Right renal cortex interstitium (tissue), 3 donors: ENCODE results near the gene FHOD3. TPM values are rescaled to one million over a fixed set of nuclear protein-coding genes. Genes with fewer than 3 reads are reported as not detected.
"Not testable (repeated sequence)": the region's sequence is repeated elsewhere in the genome, so short reads cannot be mapped to it uniquely, and the experiment has no call there.

Experiments used
- DNase-seq, 3 donors: peaks; one replicate each; pipeline ENCODE4 v3.0.0-alpha.2; 2013; ENCODE audit warnings: low read depth in 3 of 3, low spot score in 2 of 3
- polyA plus RNA-seq, 3 donors: library from polyadenylated mRNA; unstranded; fragments of 120-200 nt; gene quantifications; one replicate each; pipeline ENCODE4 v1.2.1, GENCODE V29; 2013; ENCODE audit not compliant: insufficient read length in 3 of 3

The FHOD3 gene
- polyA plus RNA-seq, 3 donors = 39.8 to 45.6 (median 40.1) TPM

DNA sequence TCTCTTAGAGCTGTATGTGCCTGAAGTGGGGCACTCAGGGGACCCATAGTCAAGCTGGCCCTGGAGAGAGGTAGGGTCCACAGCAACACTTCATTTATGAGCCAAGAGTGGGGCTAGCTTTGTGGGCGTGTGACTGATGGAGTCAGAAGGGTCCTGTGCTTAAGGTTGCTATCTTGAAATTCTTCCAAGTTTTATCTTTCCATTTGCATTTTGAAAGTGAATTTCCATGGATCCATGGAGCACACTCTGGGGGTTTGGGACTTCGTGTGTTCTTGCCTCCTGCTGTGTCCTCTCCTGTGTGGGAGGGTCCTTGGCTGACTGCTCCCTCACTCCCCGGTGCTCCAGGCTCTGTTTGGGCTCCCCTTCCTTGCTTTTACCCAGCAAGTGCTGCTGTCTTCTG, 50.8 kb downstream of the FHOD3 start:
- DNase-seq = no peak

DNA sequence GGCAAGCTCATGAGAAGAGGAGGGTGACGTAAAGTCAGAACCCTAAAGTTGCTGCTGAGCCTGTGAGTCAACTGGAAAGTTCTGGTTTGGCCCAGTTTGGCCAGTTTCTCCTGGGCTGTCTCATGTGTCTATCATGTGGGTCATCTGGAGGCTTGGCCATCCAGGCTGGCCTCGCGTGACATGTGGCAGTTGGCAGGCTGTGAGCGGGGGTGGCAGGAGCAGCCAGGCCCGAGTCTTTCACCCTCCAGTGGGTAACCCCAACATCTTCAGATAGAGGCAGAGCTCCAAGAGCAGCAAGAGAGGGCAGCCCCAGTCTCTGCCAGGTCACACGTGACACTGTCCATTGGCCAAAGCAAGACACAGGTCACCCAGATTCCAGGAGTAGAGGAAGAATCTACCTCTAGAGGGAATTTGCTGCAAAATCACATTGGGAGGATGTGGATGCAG, 51.5 kb downstream of the FHOD3 start:
- no peak for DNase-seq

DNA sequence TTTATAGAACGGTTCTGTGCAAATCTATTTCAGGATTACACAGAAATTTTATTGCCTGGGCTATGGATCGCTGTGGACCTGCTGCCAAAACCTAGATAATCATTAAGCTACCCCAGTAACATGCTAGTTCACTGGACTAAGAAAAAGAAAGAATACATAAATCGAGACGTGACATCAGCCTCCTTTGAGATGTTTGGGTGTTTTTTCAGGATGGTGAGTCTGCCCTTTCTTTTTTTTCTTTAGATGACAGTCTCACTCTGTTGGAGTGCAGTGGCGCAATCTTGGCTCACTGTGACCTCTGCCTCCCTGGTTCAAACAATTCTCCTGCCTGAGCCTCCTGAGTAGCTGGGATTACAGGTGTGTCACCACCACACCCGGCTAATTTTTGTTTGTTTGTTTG, 52.0 kb downstream of the FHOD3 start:
- no peak for DNase-seq

DNA sequence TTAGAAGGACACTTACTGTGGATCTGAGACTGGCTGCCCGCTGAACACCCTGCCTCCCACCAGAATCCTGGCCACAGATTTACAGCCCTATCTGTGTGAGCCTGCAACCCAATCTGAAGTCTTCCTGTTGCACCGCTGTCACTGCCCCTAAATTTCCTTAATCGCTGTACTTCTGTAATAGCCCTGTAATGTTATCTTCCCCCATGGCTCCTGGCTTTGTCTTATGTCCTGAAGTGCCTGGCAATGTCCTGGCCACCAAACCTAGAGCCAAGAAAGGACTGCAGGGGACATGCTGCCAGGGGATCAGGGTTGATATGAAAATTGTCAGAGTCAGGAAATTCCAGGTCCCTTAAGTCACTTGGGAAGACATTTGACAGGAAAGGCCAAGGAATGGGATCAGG, 52.7 kb downstream of the FHOD3 start:
- peak in 1 of 3 donors; percentile 50 for DNase-seq

DNA sequence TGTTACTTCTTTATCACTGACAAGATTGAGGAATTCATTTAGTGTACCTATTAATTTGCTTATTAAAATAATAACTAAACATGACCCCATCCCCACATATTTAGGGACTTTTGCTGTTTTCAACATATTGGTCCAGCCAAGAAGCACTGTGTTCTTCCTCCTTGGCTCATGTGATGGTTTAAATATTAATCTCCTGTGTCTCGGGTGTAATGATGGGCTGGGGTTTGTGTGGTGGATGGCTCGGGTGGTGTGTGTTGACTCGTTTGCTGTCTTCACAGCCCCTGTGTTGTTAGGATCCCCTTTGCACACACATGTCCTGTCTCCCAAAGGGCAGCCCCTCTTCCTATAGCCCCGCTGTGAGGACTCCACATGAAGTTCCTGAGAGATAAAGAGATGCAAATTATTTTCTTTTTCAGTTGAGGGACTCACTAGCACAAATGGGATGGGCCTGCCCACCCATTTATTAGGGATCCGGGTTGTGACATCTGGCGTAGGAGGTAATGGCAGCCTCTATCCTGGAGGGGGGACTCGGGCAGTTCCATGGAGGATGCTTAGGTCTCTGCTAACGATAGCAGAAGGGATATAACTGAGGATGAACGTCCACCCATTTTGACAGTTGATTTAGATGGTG, 53.4 kb downstream of the FHOD3 start:
- no peak for DNase-seq

DNA sequence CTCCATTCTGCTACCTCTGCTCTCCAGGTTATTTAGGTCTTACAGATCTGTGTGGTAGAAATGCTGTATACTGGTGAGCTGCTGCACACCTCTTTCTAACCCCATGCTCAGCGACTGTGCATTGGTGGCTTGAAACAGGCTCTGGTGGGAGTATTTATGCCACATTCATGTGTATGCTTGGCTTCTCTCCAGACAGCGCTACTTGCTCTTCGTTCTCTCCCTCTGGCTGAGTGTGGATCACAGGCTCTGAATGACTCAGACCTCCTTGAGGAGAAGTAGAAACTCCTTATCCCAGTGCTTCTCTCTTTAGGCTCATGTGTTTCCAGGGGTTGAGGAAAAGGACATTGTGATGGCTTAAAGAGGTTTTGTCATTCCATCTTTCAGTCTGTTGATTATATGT, 54.9 kb downstream of the FHOD3 start:
- DNase-seq = no peak

DNA sequence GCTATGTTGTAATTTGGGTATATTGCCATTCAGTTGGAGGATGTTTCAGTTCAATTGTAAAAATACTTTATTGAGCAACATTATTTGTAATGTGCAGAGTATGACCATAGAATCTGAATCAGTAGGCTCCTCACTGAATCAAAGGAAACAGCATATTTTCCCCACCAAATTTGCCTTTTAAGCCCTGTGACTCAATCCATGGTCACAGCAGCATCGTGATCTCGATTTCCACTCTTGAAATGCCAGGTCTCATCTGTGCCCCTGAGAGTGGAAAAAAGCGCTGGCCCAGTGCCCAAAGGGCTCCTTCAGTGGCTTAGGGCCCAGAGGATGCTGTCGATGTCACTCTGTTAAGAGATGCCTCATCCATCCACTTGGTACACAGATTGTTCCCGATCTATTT, 57.5 kb downstream of the FHOD3 start:
- DNase-seq = no peak

DNA sequence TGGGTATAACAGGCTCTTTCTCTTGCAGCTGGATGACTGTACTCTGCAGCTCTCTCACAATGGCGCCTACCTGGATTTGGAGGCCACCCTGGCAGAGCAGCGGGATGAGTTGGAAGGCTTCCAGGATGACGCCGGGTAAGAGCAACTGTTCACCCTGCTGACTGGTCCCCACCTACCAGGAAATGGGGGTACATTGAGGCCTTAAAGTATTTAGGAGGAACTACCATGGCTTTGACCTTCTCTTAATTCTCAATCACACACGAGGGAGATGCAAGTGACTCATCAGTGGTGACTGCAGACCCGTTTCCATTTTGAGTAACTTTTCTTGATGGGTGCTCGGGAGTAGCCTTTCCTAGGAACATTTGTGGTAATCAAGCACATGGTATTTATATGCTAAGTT, 58.0 kb downstream of the FHOD3 start:
- DNase-seq = no peak

DNA sequence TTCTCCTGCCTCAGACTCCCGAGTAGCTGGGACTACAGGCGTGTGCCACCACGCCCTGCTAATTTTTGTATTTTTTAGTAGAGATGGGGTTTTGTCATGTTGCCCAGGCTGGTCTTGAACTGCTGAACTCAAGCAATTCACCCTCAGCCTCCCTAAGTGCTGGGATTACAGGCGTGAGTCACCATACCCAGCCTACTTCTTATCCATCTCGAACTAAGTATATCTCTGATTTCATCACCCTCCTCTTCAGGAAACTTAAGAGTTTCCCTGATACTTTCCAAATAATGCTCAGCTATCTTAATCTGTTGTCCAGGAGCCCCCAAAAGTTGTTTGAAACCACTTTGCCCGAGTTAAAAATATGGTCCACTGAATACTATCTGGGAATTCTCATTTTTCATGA, 59.2 kb downstream of the FHOD3 start:
- DNase-seq = not testable (repeated sequence)

DNA sequence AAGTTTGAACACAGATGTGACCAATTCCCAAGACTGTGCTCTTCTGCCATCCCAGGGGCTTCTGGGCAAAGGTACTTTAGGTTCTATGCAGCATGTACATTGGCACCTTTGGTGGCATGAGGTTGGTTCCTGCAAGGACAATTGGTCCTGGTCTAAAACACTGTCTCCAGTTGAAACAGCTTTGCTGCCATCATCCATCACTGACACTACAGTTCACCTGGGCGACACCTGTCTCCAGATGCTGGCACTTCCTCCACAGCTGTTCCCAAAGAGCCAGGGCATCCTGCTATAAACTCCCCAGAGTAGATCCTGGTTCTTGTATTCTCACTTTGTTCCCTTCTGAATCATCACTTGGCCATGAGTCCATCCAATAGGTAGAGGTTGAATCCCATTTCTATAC, 60.6 kb downstream of the FHOD3 start:
- no peak for DNase-seq

DNA sequence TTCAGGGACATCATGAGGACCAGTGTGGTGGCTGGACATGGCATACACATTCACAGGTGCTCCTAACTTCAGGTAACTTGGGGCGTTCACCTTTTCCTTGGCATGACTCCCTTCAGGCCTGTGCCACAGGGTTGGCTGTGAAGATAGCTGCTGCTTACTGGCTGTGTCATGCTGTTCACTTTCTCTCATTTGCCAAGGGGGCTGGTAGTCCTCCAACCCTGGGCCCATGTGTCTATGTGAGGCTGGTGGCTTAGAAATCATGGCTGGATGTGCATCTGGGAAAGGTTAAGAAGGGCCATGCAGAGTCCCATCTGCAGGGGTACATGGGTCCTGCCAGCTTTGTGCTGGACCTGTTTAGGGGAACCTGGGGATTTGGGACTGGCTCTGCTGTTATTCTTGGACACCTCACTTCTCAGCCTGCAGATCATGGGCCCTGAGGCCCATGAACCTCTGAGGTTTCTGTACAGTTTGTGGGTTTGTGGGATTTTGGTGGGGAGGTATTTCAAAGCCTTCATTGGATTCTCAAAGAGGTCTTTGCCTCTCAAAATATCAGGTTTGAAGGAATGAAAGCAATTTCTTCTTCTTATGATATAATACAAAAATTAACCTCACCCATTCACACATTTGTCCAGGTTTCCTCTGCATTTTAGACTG, 62.9 kb downstream of the FHOD3 start:
- DNase-seq = no peak

DNA sequence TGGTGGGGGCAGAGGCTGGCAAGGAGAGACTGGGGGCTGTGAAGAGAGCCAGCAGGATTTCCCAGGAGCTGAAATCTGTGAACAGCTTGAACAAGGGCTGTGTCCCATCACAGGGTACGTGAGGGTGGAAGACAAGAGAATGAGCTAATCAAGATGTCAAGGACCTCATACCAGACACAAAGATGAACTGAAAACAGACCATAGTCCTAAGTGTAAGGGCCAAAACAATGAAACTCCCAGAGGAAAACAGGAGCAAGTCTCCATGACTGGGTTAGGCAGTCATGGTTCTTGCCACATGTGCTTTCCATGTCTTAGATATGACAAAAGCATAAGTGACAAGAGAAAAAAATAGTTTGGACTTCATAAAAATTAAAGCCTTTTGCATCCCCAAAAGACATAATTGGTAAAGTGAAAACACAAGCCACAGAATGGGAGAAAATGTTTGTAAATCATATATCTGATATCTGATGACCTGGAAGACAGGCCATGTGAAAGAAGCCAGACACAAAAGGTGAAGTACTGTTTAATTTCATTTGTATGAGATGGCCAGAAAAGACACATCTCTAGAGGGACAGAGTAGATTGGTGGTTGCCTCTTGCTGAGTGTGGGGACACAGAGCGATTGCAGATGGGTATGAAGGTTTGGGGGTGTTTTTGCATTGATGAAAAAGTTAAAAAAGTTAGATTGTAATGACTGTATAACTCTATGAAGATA, 67.6 kb downstream of the FHOD3 start:
- DNase-seq = no peak

DNA sequence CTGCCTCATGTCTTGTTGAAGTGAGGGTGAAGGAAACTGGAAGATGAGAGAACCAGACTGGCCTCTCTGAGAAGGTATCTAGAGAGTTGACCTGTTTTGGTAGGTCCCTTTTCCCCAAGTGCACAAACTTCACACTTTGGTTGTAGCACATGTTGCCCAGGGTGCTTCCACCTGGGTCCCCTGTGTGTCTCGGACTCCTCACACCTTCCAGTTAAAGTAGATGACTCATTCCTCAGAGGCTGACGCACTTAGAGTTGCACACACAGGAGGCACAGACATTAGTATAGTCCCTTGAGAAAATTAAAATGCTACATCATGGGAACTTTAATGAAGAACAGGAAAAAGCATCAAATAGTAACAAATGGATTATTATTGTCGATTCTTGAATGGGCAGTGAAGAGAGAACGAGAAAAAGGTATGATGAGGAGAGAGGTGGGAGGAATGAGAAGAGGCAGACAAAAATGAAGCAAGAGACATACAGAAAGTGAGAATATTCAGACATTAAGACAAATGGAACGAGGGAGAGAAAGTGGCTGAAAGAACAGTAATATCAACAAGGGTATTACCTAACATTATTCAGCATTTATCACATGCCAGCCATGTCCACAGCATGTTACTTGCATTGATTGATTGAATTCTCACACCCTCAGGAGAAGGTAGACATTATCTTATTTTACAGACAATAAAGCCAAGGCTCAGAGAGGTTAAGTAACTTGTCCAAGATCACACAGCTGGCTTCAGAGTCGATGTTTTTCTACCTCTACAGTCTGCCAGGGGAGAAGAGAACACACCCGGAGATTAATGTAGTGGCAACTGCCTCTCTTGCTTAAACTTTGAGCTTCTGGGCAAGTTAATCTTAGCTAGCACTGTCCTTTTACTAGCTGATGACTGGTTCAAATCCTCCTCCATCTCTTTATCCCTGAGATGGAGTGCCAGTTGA, 68.6 kb downstream of the FHOD3 start:
- DNase-seq = no peak

DNA sequence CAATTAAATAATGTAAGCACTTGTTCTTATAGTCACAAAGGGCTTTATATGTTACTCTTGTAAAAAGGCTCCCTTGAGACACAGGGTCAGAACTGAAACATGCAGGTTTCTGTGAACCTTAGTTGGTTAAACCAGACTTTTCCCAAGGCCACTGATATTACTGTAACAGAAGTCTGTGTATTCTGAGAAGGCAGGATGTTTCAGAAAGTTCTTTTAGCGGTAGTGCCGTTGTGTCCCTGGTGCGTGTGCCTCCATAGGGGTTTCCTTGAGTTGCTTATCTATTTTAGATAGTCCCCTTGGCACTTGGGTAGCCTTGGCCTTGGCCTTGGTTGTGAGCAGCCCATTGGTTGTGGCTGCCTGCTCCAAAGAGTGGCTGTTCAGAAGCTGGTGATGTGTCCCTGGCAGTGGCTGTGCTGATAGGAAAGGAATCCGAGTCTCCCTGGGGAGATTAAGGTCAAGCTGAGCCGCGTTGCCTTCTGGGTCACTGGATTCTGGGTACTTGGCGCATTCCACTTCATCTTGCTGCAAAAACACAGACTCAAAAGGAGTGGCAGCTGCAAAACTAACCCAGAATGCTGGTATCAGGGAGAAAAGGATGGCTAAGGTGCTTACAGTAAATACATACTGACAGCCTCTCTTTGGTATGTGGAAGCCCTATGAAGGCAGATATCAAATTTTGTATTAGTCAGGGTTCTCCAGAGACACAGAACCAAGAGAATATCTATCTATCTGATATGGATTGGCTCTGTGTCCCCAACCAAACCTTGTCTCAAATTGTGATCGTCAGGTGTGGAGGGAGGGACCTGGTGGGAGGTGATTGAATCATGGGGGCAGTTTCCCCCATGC, 69.7 kb downstream of the FHOD3 start:
- no peak for DNase-seq

DNA sequence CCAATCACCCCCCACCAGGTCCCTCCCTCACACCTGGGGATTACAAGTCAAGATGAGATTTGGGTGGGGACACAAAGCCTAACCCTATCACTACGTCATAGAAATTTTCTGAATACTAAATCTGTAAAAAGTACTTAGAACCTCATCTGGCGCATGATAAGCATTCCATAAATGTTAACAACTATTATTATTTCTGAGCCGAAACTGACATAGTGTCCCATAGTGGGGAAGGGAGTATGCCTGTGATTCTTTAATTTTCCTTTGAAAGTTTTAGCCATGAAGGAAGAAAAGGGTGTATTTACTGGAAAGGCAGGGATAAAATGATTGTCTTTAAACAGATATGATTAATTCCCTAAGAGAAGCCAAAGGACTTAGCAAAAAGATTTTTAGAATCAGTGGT, 71.4 kb downstream of the FHOD3 start:
- no peak for DNase-seq

DNA sequence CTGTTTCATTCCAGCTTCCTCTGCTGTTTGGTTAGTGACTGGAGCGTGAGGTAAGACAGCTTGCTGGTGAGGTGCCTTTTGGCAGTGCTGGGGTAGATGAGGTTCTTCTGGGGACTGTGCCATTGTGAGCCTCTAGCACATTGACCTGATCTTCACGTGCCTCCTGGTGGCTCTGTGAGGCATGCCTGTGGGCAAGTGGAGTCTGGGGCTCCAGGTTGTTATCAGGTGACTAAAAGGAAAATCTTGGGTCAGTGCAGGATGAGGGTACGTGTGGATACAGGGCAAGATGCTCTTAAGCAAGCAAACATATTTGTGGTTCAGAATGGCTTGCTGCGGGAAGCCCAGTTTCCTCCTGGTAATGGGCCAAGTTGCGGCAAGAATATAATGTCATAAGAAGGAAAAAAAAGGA, 75.4 kb downstream of the FHOD3 start:
- DNase-seq = no peak

DNA sequence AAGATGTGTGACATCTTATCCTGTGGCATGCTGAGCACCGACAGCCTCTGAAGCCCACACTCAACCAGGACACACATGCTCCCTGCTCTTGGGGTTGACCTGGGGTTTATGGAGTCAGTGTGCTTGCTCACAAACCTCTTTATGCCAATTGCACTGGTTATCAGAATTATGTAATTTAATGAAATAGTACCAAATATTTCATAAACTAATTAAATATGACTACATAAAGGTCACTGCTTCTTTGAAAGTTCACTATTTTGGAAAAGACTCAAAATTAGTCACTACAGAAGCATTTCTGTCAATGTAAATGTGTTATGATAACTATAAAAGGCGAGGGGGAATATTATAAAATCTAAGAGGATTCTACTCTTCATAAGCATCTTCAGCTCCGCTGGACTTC, 76.7 kb downstream of the FHOD3 start:
- no peak for DNase-seq

DNA sequence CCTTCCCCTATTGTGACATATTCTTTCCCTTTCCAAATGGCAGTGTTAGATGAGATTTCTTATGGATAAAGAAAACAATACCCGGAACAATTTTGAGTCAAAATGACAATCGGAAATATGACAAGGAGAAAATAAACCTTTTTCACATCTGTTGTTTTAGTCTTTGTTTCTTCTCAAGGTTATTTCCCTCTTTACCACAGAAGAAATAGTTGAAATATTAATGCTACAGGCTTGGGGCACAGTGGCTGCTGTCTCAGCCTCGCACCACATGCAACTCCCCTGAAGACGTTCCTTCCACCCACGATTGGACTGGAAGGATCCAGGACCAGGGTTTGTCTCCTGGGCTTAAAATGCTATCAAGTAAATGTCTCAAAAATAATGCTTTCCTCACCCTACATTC, 77.6 kb downstream of the FHOD3 start:
- DNase-seq = no peak

DNA sequence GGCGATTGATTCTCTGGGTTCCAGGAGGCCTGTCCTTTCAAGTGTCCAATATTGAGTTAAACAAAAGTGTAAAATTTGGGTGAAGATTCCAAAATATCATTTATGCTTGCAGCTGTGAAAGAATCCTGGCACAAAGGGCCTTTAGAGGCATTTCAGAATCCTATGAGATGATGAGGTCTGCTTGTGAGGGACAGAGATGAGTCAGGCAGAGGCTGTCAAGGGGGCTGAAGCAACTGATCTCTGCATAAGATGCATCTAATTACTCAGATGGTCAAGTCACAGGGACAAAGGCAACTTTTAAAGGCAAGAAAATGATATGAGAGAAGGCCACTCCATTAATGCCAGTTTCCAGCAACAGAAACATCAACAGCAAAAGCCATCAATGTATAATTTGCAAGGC, 78.8 kb downstream of the FHOD3 start:
- no peak for DNase-seq

DNA sequence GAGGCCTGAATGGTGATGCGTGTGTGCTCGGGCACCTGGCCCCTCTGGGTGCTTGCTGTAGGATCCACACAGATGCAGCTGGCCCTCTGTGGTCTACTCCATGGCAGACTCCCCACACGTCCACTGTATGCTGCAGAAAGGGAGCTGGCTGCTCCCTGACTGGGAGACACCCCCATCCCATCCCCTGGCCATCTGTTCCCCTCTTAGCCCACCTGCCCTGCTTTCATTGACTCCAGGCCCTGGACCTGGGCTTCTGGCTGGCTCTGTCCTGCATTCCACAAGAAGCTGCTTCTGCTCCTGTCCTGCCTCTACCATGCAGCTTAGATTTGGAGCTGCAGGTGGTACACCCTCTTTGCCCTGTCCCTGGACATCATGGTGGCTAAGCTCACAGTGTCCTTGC, 80.1 kb downstream of the FHOD3 start:
- DNase-seq = no peak
